HG03196 (cell line): ENCODE data around the gene RMND5A.
"Not testable (repeated sequence)": the region's sequence is repeated elsewhere in the genome, so short reads cannot be mapped to it uniquely, and the experiment has no call there.

Experiments used
- ATAC-seq: cut with Tn5 transposase; IDR thresholded peaks from one replicate; pipeline ENCODE4 v1.9.1; 2021; ENCODE audit not compliant: unreplicated experiment

Gene RMND5A

GRCh38 chr2:86719637-86720539 lies at the start of gene RMND5A:
RMND5A (plus strand) TSS chr2:86720291; CDS start chr2:86720668, 377 bp downstream.
- ATAC-seq = peak; percentile 94

GRCh38 chr2:86671337-86671981 lies 48.6 kb upstream of the RMND5A start:
- no peak for ATAC-seq

- no peak for ATAC-seq
Observed at GRCh38 chr2:86672027-86672545, 48.0 kb upstream of the RMND5A start.

- ATAC-seq = no peak
Observed at GRCh38 chr2:86673011-86673410, 47.1 kb upstream of the RMND5A start.

GRCh38 chr2:86673986-86674670 lies 46.0 kb upstream of the RMND5A start:
- ATAC-seq = no peak

GRCh38 chr2:86675104-86675503 lies 45.0 kb upstream of the RMND5A start:
- ATAC-seq = no peak

GRCh38 chr2:86675511-86676015 lies 44.5 kb upstream of the RMND5A start:
- no peak for ATAC-seq

GRCh38 chr2:86677816-86678215 lies 42.3 kb upstream of the RMND5A start:
- no peak for ATAC-seq

GRCh38 chr2:86679036-86679435 lies 41.1 kb upstream of the RMND5A start:
- ATAC-seq = no peak

- no peak for ATAC-seq
Observed at GRCh38 chr2:86685351-86685750, 34.7 kb upstream of the RMND5A start.

GRCh38 chr2:86686460-86686859 lies 33.6 kb upstream of the RMND5A start:
- ATAC-seq = no peak

GRCh38 chr2:86686905-86687304 lies 33.2 kb upstream of the RMND5A start:
- no peak for ATAC-seq

- ATAC-seq = no peak
Observed at GRCh38 chr2:86695053-86695691, 24.9 kb upstream of the RMND5A start.

GRCh38 chr2:86697551-86698104 lies 22.5 kb upstream of the RMND5A start:
- no peak for ATAC-seq

- ATAC-seq = no peak
Observed at GRCh38 chr2:86700690-86701089, 19.4 kb upstream of the RMND5A start.

GRCh38 chr2:86703704-86704361 lies 16.3 kb upstream of the RMND5A start:
- no peak for ATAC-seq

- no peak for ATAC-seq
Observed at GRCh38 chr2:86704459-86704971, 15.6 kb upstream of the RMND5A start.

GRCh38 chr2:86706220-86706619 lies 13.9 kb upstream of the RMND5A start:
- ATAC-seq = no peak

GRCh38 chr2:86706935-86707334 lies 13.2 kb upstream of the RMND5A start:
- ATAC-seq = no peak

GRCh38 chr2:86708126-86708525 lies 12.0 kb upstream of the RMND5A start:
- not testable (repeated sequence) for ATAC-seq
